HepG2 (cell line): ENCODE measurements around the gene PKP4.

ENCODE experiments used
- GABPB1 ChIP-seq: IDR thresholded peaks from 2 replicates; pipeline ENCODE4 v1.6.1; 2016; ENCODE audit warnings: mild to moderate bottlenecking, missing genetic modification reagents, moderate library complexity, missing compliant biosample characterization
- HNF4A ChIP-seq: sonication (generic); formaldehyde crosslinking; IDR thresholded peaks from 2 replicates; pipeline ENCODE4 v1.4.0; 2020; ENCODE audit warnings: missing genetic modification reagents
- MYNN ChIP-seq: sonication (generic); formaldehyde crosslinking; IDR thresholded peaks from 2 replicates; pipeline ENCODE4 v1.4.0; 2020; ENCODE audit warnings: mild to moderate bottlenecking, low read depth, missing genetic modification reagents
- RAD21 ChIP-seq: fragments of 450-650 bp; formaldehyde crosslinking; IDR thresholded peaks from 2 replicates; pipeline ENCODE4 v1.5.0; 2020; ENCODE audit warnings: mild to moderate bottlenecking
- TAF15 ChIP-seq: fragments of 200-400 bp; formaldehyde crosslinking; IDR thresholded peaks from one replicate; pipeline ENCODE4 v1.6.1; 2018; ENCODE audit warnings: mild to moderate bottlenecking, low read depth, low read length; ENCODE audit not compliant: poor library complexity, severe bottlenecking
- ZNF24 ChIP-seq: fragments of 450-650 bp; IDR thresholded peaks from 2 replicates; pipeline ENCODE4 v1.6.1; 2017; ENCODE audit warnings: antibody characterized with exemption, mild to moderate bottlenecking
- ZNF563 ChIP-seq: sonication (generic); formaldehyde crosslinking; IDR thresholded peaks from 2 replicates; pipeline ENCODE4 v1.8.0; 2022; ENCODE audit warnings: mild to moderate bottlenecking, moderate library complexity, missing genetic modification reagents
- ZNF589 ChIP-seq: sonication (generic); formaldehyde crosslinking; conservative IDR thresholded peaks from 2 replicates; pipeline ENCODE4 v1.8.0; 2022; ENCODE audit warnings: mild to moderate bottlenecking, moderate library complexity, missing genetic modification reagents
- TF ChIP-seq, protein P1 (sequence below): sonication (generic); formaldehyde crosslinking; IDR thresholded peaks from 2 replicates; pipeline ENCODE4 v1.5.0; 2020; ENCODE audit warnings: mild to moderate bottlenecking, missing genetic modification reagents, moderate library complexity

DNA sequence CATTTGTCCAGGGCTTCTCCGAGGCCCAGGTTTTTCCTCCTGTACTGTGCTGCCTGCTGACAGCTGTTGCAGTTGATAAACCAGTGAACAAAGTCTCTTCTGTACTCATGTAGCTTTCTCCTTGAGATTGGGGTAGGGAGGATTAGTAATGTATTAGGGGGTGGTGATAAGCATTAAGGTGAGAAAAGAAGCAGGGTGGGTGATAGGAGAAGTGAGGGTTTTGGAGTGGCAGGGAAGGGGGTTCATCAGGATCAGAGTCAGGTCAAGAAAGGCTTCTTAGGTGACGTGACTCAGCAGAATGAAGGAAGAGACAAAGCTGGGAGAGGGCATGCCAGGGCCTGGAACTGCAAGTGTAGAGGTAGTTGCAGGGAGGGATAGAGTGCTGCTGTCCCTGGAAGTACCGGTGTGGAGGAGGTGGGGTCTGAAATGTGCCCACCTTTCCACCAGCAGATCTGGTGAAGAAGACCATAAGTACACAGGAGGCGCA is 48.7 kb downstream of the PKP4 start:
- no peak for TF ChIP-seq ZNF589 (CRISPR knock-in tag)
- no peak for TF ChIP-seq ZNF24
- TF ChIP-seq GABPB1 (CRISPR knock-in tag), result no peak
- no peak for TF ChIP-seq ZNF563 (CRISPR knock-in tag)
- no peak for TF ChIP-seq TAF15
- TF ChIP-seq, protein P1, sequence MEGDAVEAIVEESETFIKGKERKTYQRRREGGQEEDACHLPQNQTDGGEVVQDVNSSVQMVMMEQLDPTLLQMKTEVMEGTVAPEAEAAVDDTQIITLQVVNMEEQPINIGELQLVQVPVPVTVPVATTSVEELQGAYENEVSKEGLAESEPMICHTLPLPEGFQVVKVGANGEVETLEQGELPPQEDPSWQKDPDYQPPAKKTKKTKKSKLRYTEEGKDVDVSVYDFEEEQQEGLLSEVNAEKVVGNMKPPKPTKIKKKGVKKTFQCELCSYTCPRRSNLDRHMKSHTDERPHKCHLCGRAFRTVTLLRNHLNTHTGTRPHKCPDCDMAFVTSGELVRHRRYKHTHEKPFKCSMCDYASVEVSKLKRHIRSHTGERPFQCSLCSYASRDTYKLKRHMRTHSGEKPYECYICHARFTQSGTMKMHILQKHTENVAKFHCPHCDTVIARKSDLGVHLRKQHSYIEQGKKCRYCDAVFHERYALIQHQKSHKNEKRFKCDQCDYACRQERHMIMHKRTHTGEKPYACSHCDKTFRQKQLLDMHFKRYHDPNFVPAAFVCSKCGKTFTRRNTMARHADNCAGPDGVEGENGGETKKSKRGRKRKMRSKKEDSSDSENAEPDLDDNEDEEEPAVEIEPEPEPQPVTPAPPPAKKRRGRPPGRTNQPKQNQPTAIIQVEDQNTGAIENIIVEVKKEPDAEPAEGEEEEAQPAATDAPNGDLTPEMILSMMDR (CRISPR knock-in tag), result no peak
- no peak for TF ChIP-seq RAD21 (CRISPR knock-in tag)
- no peak for TF ChIP-seq HNF4A
- TF ChIP-seq MYNN, result no peak
